Astrocyte (in vitro differentiated cells and primary cell): ENCODE results near the gene MUS81. TPM values are rescaled to one million over a fixed set of nuclear protein-coding genes. Genes with fewer than 3 reads are reported as not detected.
"Not testable (repeated sequence)": the region's sequence is repeated elsewhere in the genome, so short reads cannot be mapped to it uniquely, and the experiment has no call there.

Source experiments
- DNase-seq: peaks from one replicate; pipeline ENCODE4 v3.0.0-alpha.2; 2010; ENCODE audit warnings: low read depth
- FAIRE-seq: peaks from 2 replicates; lab custom pipeline; 2011; peaks lifted over from hg19 to GRCh38; lab: Jason Lieb, UNC
- H2AFZ ChIP-seq: 2 replicates; pipeline ENCODE4 v1.6.0; 2012; ENCODE audit warnings: low read depth, low read length, inconsistent platforms
- H3K27ac ChIP-seq: 2 replicates; pipeline ENCODE4 v1.5.1; 2011; ENCODE audit warnings: low read depth, low read length, inconsistent platforms
- H3K27me3 ChIP-seq: 2 replicates; pipeline ENCODE4 v1.6.0; 2011; ENCODE audit warnings: low read length, inconsistent platforms; ENCODE audit not compliant: insufficient read depth
- H3K36me3 ChIP-seq: 2 replicates; pipeline ENCODE4 v1.5.1; 2011; ENCODE audit warnings: low read length, inconsistent platforms; ENCODE audit not compliant: insufficient read depth
- H3K4me1 ChIP-seq: 2 replicates; pipeline ENCODE4 v1.5.1; 2011; ENCODE audit warnings: low read length, inconsistent platforms; ENCODE audit not compliant: insufficient read depth
- H3K4me2 ChIP-seq: 2 replicates; pipeline ENCODE4 v1.6.0; 2012; ENCODE audit warnings: low read length, inconsistent platforms
- H3K4me3 ChIP-seq: 2 replicates; pipeline ENCODE4 v1.5.1; 2011; ENCODE audit warnings: low read depth, mild to moderate bottlenecking, low read length, inconsistent platforms; ENCODE audit not compliant: insufficient read depth
- H3K79me2 ChIP-seq: 2 replicates; pipeline ENCODE4 v1.6.0; 2012; ENCODE audit warnings: mild to moderate bottlenecking, low read length, inconsistent platforms; ENCODE audit not compliant: insufficient read depth
- H3K9ac ChIP-seq: 2 replicates; pipeline ENCODE4 v1.6.0; 2012; ENCODE audit warnings: mild to moderate bottlenecking, low read length, inconsistent platforms
- H3K9me3 ChIP-seq: 2 replicates; pipeline ENCODE4 v1.5.1; 2012; ENCODE audit warnings: low read depth, mild to moderate bottlenecking, low read length, inconsistent platforms; ENCODE audit not compliant: insufficient read depth
- H4K20me1 ChIP-seq: 2 replicates; pipeline ENCODE4 v1.6.0; 2012; ENCODE audit warnings: low read length, inconsistent platforms; ENCODE audit not compliant: insufficient read depth
- H3K27ac Mint-ChIP-seq: one replicate; pipeline ENCODE4 v1.8.0; 2021; ENCODE audit warnings: mild to moderate bottlenecking, mixed read lengths; ENCODE audit not compliant: unreplicated experiment
- H3K27me3 Mint-ChIP-seq: one replicate; pipeline ENCODE4 v1.8.0; 2021; ENCODE audit warnings: low read depth, mixed read lengths; ENCODE audit not compliant: unreplicated experiment
- H3K36me3 Mint-ChIP-seq: one replicate; pipeline ENCODE4 v1.8.0; 2021; ENCODE audit warnings: low read depth, mixed read lengths; ENCODE audit not compliant: unreplicated experiment
- H3K4me1 Mint-ChIP-seq: one replicate; pipeline ENCODE4 v1.8.0; 2021; ENCODE audit warnings: low read depth, mixed read lengths; ENCODE audit not compliant: unreplicated experiment
- H3K4me3 Mint-ChIP-seq: one replicate; pipeline ENCODE4 v1.8.0; 2021; ENCODE audit warnings: mild to moderate bottlenecking, moderate library complexity, mixed read lengths; ENCODE audit not compliant: unreplicated experiment
- H3K9me3 Mint-ChIP-seq: one replicate; pipeline ENCODE4 v1.8.0; 2021; ENCODE audit warnings: mild to moderate bottlenecking, mixed read lengths; ENCODE audit not compliant: unreplicated experiment
- EZH2 ChIP-seq: IDR thresholded peaks from 2 replicates; pipeline ENCODE4 v1.6.1; 2012; ENCODE audit warnings: mild to moderate bottlenecking, low read length, inconsistent platforms; ENCODE audit not compliant: insufficient read depth
- total RNA-seq: library from RNA; stranded (reverse); gene quantifications from 2 replicates; pipeline ENCODE4 v1.2.1, GENCODE V29; 2021
- TF ChIP-seq, protein P1 (sequence below): IDR thresholded peaks from 2 replicates; pipeline ENCODE4 v1.5.1; 2011; ENCODE audit warnings: low read depth, mild to moderate bottlenecking, inconsistent platforms, low read length, moderate library complexity; ENCODE audit not compliant: insufficient read depth

Gene MUS81
- total RNA-seq, 1 donor from 2014 or later = 59.9 TPM

DNA sequence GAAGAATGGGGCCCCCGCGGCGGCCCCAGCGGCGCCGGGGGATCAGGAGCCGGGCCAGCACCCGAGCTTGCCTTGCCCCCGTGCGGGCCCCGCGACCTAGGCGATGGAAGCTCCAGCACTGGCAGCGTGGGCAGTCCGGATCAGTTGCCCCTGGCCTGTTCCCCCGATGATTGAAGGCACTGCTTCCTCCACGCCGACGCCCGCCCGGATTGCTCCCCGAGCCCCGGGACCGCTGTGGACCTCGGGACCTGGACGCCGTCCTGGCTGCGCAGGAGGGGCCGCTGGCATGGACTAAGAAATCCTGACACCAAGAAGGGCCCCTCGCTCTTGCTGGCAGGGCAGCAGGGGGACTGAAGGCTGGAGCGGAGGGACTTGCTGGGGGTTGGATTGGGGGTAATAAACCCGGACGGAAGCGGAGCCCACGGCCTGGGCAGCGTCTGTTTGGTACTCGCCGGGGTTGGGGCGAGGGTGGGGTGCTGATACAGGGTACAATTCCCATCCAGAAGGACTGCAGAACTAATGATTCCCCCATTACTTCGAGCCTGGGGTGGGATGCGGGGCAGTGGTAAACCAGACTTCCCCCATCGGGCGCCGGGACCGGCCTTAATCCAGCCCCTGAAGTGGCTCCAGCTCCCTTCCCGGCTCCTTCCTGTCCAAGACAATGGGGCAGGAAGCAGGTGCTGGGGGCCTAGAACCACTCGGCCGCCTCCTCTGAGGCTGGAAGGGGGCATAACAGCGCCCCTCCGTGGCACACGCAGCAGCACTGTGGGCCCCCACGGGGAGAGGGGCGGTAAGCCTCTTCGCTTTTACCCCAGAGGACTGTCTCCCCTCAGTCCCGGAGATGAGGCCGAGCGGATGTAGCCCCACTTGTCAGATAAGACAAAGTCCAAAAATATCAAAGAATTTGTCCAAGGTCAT, 31.2 kb downstream of the MUS81 start:
- H3K79me2 ChIP-seq = peaks cover 71% of the 10 kb centered on the region
- peak overlapping the region; percentile 79 for H3K9ac ChIP-seq
- Mint-ChIP-seq H3K36me3 (peaks cover 14% of the 10 kb centered on the region), H3K27ac (peak overlapping the region; percentile 58), H3K4me3 (peak overlapping the region; percentile 81), H3K4me1 (peaks cover 35% of the 10 kb centered on the region), H3K9me3 (no peaks in the 10 kb centered on the region), H3K27me3 (no peaks in the 10 kb centered on the region)
- no peaks in the 10 kb centered on the region for H3K9me3 ChIP-seq
- H3K27me3 ChIP-seq = no peaks in the 10 kb centered on the region
- DNase-seq (no peak), FAIRE-seq (no peak)
- TF ChIP-seq, protein P1, sequence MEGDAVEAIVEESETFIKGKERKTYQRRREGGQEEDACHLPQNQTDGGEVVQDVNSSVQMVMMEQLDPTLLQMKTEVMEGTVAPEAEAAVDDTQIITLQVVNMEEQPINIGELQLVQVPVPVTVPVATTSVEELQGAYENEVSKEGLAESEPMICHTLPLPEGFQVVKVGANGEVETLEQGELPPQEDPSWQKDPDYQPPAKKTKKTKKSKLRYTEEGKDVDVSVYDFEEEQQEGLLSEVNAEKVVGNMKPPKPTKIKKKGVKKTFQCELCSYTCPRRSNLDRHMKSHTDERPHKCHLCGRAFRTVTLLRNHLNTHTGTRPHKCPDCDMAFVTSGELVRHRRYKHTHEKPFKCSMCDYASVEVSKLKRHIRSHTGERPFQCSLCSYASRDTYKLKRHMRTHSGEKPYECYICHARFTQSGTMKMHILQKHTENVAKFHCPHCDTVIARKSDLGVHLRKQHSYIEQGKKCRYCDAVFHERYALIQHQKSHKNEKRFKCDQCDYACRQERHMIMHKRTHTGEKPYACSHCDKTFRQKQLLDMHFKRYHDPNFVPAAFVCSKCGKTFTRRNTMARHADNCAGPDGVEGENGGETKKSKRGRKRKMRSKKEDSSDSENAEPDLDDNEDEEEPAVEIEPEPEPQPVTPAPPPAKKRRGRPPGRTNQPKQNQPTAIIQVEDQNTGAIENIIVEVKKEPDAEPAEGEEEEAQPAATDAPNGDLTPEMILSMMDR = no peak
- no peak for TF ChIP-seq EZH2
- H3K4me3 ChIP-seq = peak overlapping the region; percentile 60
- H3K4me1 ChIP-seq = peaks cover 73% of the 10 kb centered on the region
- H3K27ac ChIP-seq = peak overlapping the region; percentile 65
- peaks cover 20% of the 10 kb centered on the region for H3K36me3 ChIP-seq
- H4K20me1 ChIP-seq = peaks cover 67% of the 10 kb centered on the region
- peak overlapping the region; percentile 99 for H3K4me2 ChIP-seq
- H2AFZ ChIP-seq = no peak overlapping the region

DNA sequence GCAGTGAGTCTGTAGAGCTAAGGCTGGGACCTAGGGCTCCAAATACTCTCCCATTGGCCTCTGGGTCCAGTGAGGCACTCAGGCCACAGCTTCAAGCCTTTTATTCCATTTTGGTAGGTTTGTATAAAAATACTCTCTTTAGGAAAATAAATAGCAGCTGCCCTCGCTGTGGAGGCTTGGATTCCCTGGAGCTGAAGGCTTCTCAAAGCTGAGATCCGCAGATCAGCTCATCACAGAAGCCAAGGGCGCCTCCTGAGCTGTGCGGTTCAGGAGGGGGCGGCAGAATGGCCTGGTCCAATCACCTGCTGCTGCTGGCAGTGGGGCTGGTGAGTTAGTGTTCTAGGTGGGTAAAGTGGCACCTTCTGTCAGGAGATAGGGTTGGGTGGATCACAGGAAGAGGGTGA, 31.9 kb downstream of the MUS81 start:
- H3K4me1 Mint-ChIP-seq = peaks cover 32% of the 10 kb centered on the region
- not testable (repeated sequence) for FAIRE-seq, DNase-seq, H3K9me3 Mint-ChIP-seq, H3K27me3 ChIP-seq, H2AFZ ChIP-seq, H3K9me3 ChIP-seq, H3K27me3 Mint-ChIP-seq, H3K27ac ChIP-seq
- Histone ChIP-seq H3K4me2 (peak overlapping the region; percentile 99), H3K4me3 (peak overlapping the region; percentile 60), H4K20me1 (peaks cover 69% of the 10 kb centered on the region), H3K36me3 (peaks cover 26% of the 10 kb centered on the region), H3K4me1 (peaks cover 74% of the 10 kb centered on the region), H3K9ac (peak overlapping the region; percentile 79), H3K79me2 (peaks cover 71% of the 10 kb centered on the region)
- H3K4me3 Mint-ChIP-seq = peak overlapping the region; percentile 81
- peaks cover 14% of the 10 kb centered on the region for H3K36me3 Mint-ChIP-seq
- H3K27ac Mint-ChIP-seq = peak overlapping the region; percentile 26

DNA sequence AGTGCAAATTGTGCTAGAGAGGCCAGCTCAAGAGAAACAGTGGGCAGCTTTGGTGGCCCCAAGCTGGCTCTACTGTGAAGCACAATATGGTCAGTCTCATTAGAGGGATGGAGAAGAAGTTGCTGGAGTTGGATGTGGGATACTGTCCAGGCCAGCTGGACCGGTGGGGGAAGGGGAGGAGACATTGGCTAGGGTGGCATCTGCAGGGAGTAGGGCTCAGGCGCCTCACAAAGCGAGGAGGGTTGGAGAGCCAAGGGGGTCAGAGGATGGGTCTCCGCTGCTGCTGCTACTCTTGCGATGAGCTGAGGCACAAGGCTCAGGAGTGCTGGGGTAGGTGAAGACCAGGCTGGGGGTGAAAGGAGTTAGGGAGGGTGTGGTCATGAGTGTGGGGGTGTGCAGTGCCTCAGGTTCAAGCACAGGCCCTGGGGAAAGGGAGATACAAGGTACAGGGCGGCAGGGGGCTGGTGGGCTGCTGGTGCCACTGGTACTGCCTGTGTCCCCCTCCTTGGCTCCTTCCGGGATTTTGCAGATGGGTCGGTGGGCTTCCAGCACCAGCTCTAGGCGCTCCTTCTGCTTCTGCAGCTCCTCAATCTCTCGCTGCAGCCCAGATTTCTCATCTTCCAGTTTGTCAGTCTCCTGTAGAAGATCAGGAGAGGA, 32.6 kb downstream of the MUS81 start:
- peak overlapping the region; percentile 81 for H3K4me3 Mint-ChIP-seq
- peaks cover 74% of the 10 kb centered on the region for H3K4me1 ChIP-seq
- H3K27me3 Mint-ChIP-seq = no peaks in the 10 kb centered on the region
- peaks cover 14% of the 10 kb centered on the region for H3K36me3 Mint-ChIP-seq
- no peak overlapping the region for H3K27ac ChIP-seq
- peak overlapping the region; percentile 99 for H3K4me2 ChIP-seq
- peak overlapping the region; percentile 86 for H3K27ac Mint-ChIP-seq
- peaks cover 33% of the 10 kb centered on the region for H3K4me1 Mint-ChIP-seq
- DNase-seq = no peak
- no peak overlapping the region for H3K4me3 ChIP-seq
- peaks cover 71% of the 10 kb centered on the region for H3K79me2 ChIP-seq
- H3K9ac ChIP-seq = peak overlapping the region; percentile 79
- H3K36me3 ChIP-seq = peaks cover 26% of the 10 kb centered on the region
- H2AFZ ChIP-seq = no peak overlapping the region
- H3K9me3 Mint-ChIP-seq = no peaks in the 10 kb centered on the region
- no peaks in the 10 kb centered on the region for H3K9me3 ChIP-seq
- no peaks in the 10 kb centered on the region for H3K27me3 ChIP-seq
- FAIRE-seq = no peak
- TF ChIP-seq EZH2 = no peak
- TF ChIP-seq, protein P1 = no peak
- peaks cover 70% of the 10 kb centered on the region for H4K20me1 ChIP-seq
